ENCODE measurements around the gene GALM. TPM values are rescaled to one million over a fixed set of nuclear protein-coding genes. Genes with fewer than 3 reads are reported as not detected.
"Not testable (repeated sequence)": the region's sequence is repeated elsewhere in the genome, so short reads cannot be mapped to it uniquely, and the experiment has no call there.

The GALM gene
- 10 to 100 TPM; 16.1 to 45.0 TPM for total RNA-seq

GRCh38 chr2:38665854-38666555 is at the start of gene GALM:
TSS of gene GALM (plus strand) at chr2:38666114. CDS start at chr2:38666162, 48 bp downstream.
- peak; percentile 8 to 29 for ATAC-seq
- peak; percentile 57 to 62 for DNase-seq (ENCODE audit: low spot score in 2 of 2)
- peak within 1 kb of the TSS; percentile 90 to 97 for H3K27ac Mint-ChIP-seq
- peaks cover 5 to 25% of the 10 kb centered on the region in 2 donors for H3K36me3 Mint-ChIP-seq
- no peaks in the 10 kb centered on the region for H3K9me3 Mint-ChIP-seq

DNA sequence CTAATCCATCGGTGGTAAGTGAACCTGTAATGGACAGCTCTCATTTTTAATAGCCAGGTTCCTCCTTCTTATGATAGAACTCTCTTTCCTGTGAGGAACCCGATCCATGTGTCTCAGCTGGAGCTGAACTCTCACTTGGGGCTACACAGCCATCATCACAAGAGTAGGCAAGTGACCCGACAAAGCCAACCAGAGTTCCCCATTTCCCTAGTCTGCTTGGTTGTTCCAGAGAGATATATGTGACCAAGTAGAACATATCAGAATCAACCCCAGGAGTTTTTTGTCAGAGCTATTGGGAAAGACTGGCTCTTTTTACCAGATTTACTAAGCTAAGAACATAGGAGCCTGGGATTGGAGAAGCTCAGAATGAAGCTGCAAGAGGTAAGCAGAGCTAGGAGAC is 48.6 kb upstream of the GALM start:
- Mint-ChIP-seq H3K36me3 (no peaks in the 10 kb centered on the region), H3K9me3 (peaks cover 0 to 5% of the 10 kb centered on the region in 2 donors), H3K27ac (no peak overlapping the region)
- DNase-seq (ENCODE audit: low spot score in 2 of 2) (no peak), ATAC-seq (no peak)

GRCh38 chr2:38619458-38620164 is 46.3 kb upstream of the GALM start:
- DNase-seq (ENCODE audit: low spot score in 2 of 2): no peak
- no peak for ATAC-seq
- no peak overlapping the region for H3K27ac Mint-ChIP-seq
- H3K9me3 Mint-ChIP-seq: peaks cover 0 to 5% of the 10 kb centered on the region in 2 donors
- H3K36me3 Mint-ChIP-seq: no peaks in the 10 kb centered on the region

- Mint-ChIP-seq H3K27ac (no peak overlapping the region), H3K9me3 (peaks cover 0 to 5% of the 10 kb centered on the region in 2 donors), H3K36me3 (no peaks in the 10 kb centered on the region)
- ATAC-seq (no peak), DNase-seq (ENCODE audit: low spot score in 2 of 2) (no peak)
These were observed 45.5 kb upstream of the GALM start for GRCh38 chr2:38620282-38620977.

DNA sequence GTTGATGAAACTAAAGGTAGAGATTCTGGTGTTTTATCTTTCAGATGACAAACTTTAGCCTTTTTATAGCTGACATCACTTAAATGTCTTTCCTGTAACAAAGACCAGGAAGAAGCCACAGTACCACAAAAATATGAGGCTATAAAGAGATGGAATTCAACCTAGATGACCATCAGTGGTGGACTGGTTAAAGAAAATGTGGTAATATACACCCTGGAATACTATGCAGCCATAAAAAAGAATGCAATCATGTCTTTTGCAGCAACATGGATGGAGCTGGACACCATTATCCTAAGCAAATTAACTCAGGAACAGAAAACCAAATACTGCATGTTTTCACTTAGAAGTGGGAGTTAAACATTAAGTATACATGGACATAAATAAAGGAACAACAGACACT is 44.9 kb upstream of the GALM start:
- H3K27ac Mint-ChIP-seq: no peak overlapping the region
- ATAC-seq (no peak), DNase-seq (ENCODE audit: low spot score in 2 of 2) (no peak)
- no peaks in the 10 kb centered on the region for H3K36me3 Mint-ChIP-seq
- H3K9me3 Mint-ChIP-seq: peaks cover 0 to 5% of the 10 kb centered on the region in 2 donors

DNA sequence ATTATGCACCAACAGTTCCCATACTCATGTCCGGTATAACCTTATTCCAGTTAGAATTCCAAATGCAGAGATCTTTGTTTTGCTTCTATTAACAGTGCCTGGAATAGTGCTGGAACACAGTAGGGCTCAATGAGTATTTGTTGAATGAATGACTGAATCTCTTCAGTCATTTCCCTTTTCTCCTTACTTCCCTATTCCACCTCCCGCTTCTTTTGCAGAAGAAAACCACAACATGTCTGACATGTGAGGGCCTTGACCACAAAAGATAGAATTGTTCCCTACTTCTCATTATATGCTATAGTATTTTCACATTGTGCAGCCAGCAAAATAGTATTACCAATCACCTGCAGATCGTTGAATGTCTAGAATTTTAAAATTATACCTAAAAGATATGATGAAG is 43.7 kb upstream of the GALM start:
- no peak for DNase-seq (ENCODE audit: low spot score in 2 of 2)
- Mint-ChIP-seq H3K9me3 (peaks cover 0 to 5% of the 10 kb centered on the region in 2 donors), H3K36me3 (no peaks in the 10 kb centered on the region), H3K27ac (no peak overlapping the region)
- no peak for ATAC-seq

- H3K36me3 Mint-ChIP-seq: no peaks in the 10 kb centered on the region
- no peak overlapping the region for H3K27ac Mint-ChIP-seq
- no peaks in the 10 kb centered on the region for H3K9me3 Mint-ChIP-seq
- DNase-seq (ENCODE audit: low spot score in 2 of 2) (no peak), ATAC-seq (no peak)
These were observed 39.4 kb upstream of the GALM start for GRCh38 chr2:38626326-38627035.

GRCh38 chr2:38627391-38627790 is 38.5 kb upstream of the GALM start:
- ATAC-seq: no peak
- no peak for DNase-seq (ENCODE audit: low spot score in 2 of 2)
- H3K9me3 Mint-ChIP-seq: no peaks in the 10 kb centered on the region
- no peak overlapping the region for H3K27ac Mint-ChIP-seq
- no peaks in the 10 kb centered on the region for H3K36me3 Mint-ChIP-seq

- ATAC-seq: no peak
- no peak for DNase-seq (ENCODE audit: low spot score in 2 of 2)
- H3K36me3 Mint-ChIP-seq: no peaks in the 10 kb centered on the region
- H3K9me3 Mint-ChIP-seq: no peaks in the 10 kb centered on the region
- no peak overlapping the region for H3K27ac Mint-ChIP-seq
These were observed 36.2 kb upstream of the GALM start for GRCh38 chr2:38629684-38630083.

DNA sequence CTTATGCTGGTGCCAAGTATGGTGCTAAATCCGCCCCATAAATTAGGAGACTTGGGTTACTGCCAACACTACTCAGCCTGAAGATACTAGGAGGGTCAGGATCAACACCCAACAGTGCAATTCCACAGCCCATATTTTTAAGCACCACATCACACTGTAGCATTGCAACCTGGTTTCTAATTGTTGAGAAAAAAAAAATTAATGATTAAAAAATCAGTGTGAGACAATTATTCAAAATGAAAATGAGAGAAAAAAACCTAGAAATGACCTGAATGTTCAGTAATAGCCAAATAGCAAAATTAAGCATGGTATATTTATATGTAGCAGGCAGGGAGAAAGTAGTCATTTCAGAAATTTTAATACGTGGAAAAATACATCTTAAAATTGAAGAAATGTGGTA is 33.9 kb upstream of the GALM start:
- peaks cover 0 to 3% of the 10 kb centered on the region in 2 donors for H3K9me3 Mint-ChIP-seq
- ATAC-seq (no peak), DNase-seq (ENCODE audit: low spot score in 2 of 2) (no peak)
- no peak overlapping the region for H3K27ac Mint-ChIP-seq
- no peaks in the 10 kb centered on the region for H3K36me3 Mint-ChIP-seq

- ATAC-seq: no peak
- peaks cover 0 to 5% of the 10 kb centered on the region in 2 donors for H3K9me3 Mint-ChIP-seq
- no peak for DNase-seq (ENCODE audit: low spot score in 2 of 2)
- H3K27ac Mint-ChIP-seq: no peak overlapping the region
- no peaks in the 10 kb centered on the region for H3K36me3 Mint-ChIP-seq
These were observed 32.9 kb upstream of the GALM start for GRCh38 chr2:38632980-38633379.

DNA sequence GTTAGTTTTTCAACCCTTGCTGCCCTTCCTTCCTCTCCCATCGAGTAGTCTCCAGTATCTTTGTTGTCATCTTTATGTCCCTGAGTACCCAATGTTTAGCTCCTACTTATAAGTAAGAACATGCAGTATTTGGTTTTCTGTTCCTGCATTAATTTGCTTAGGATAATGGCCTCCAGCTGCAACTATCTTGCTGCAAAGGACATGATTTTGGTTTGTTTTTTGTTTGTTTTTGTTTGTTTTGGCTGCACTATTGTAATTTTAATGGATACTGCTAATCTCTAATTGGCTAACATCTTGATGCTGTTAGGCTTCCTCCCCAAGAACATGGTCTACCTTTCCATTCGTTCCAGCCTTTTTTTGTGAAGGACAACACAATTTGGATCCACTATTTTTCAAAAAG is 32.0 kb upstream of the GALM start:
- ATAC-seq (no peak), DNase-seq (ENCODE audit: low spot score in 2 of 2) (no peak)
- Mint-ChIP-seq H3K27ac (no peak overlapping the region), H3K9me3 (peaks cover 0 to 5% of the 10 kb centered on the region in 2 donors), H3K36me3 (no peaks in the 10 kb centered on the region)

DNA sequence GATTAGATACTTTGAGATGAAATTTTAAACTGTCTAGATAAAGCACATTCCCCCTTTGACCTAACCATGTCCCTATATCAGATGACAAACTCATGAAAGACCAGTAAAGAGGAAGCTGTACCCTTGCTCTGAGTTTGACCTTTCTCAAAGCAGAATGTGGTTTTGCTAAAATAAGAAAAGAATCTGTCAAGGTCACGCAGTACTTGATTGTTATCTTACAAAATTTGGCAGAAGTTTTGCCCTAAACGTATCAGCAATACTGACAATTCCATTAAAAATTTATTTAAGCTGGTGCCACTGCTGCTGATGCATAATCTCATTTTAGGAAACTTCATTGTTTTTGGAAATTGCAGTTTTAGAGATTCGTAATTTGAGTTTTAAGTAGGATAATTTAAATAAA is 31.2 kb upstream of the GALM start:
- H3K36me3 Mint-ChIP-seq: no peaks in the 10 kb centered on the region
- peak in 1 of 2 donors; percentile 44 for ATAC-seq
- no peak overlapping the region for H3K27ac Mint-ChIP-seq
- no peak for DNase-seq (ENCODE audit: low spot score in 2 of 2)
- H3K9me3 Mint-ChIP-seq: peaks cover 0 to 5% of the 10 kb centered on the region in 2 donors

DNA sequence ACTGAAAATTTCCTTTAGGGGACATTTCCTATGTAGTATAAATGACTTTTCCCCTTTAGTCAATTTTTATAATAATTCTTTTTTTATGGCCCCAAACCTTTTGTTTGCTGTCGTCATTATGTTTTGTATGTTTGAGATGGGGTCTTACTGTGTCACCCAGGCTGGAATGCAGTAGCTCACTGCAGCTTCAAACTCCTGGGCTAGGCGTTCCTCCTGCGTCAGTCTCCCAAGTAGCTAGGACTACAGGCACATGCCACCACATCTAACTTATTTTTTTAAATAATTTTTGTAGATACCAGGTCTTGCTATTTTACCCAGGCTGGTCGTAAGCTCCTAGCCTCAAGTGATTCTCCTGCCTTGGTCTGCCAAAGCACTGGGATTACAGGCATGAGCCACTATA is 30.8 kb upstream of the GALM start:
- Mint-ChIP-seq H3K36me3 (no peaks in the 10 kb centered on the region), H3K27ac (no peak overlapping the region), H3K9me3 (peaks cover 0 to 5% of the 10 kb centered on the region in 2 donors)
- ATAC-seq (no peak), DNase-seq (ENCODE audit: low spot score in 2 of 2) (no peak)

DNA sequence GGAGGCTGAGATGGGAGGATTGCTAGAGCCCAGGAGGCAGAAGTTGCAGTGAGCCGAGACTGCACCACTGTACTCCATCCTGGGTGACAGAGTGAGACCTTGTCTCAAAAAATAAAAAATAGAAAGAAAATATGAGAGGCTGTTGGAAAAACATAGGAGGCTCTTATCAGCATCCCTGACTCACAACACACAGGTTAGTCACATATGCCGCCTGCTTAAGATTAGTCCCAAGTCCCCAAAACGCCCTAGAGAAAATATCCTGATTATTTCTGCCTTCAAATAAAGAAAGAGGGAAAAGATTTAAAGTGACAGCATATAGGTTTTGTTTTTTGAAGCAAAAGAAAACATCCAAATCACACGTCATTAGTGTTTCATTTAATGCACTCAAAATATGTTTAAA is 29.8 kb upstream of the GALM start:
- no peak overlapping the region for H3K27ac Mint-ChIP-seq
- DNase-seq (ENCODE audit: low spot score in 2 of 2): no peak
- peaks cover 0 to 5% of the 10 kb centered on the region in 2 donors for H3K9me3 Mint-ChIP-seq
- H3K36me3 Mint-ChIP-seq: no peaks in the 10 kb centered on the region
- ATAC-seq: no peak

DNA sequence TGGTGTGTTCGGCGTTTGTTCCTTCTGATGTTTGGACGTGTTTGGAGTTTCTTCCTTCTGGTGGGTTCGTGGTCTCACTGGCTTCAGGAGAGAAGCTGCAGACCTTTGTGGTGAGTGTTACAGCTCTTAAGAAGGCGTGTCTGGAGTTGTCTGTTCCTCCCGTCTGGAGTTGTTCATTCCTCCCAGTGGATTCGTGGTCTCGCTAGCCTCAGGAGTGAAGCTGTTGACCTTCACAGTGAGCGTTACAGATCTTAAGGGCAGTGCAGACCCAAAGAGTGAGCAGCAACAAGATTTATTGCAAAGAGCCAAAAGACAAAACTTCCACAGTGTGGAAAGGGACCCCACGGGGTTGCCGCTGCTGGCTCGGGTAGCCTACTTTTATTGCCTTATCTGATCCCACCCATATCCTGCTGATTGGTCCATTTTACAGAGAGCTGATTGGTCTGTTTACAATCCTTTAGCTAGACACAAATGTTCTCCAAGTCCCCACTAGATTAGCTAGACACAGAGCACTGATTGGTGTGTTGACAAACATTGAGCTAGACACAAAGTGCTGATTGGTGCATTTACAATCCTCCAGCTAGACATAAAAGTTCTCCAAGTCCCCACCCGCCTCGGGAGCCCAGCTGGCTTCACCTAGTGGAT is 23.4 kb upstream of the GALM start:
- not testable (repeated sequence) for H3K9me3 Mint-ChIP-seq; DNase-seq (ENCODE audit: low spot score in 2 of 2); H3K36me3 Mint-ChIP-seq; H3K27ac Mint-ChIP-seq; ATAC-seq
